ENCODE measurements around the gene CLUH. TPM values are rescaled to one million over a fixed set of nuclear protein-coding genes. Genes with fewer than 3 reads are reported as not detected.

The CLUH gene
- total and polyA plus RNA-seq, 2 donors (not counting 1 experiment from before 2014, with no cell fraction given) = 53.1 to 64.6 TPM

DNA sequence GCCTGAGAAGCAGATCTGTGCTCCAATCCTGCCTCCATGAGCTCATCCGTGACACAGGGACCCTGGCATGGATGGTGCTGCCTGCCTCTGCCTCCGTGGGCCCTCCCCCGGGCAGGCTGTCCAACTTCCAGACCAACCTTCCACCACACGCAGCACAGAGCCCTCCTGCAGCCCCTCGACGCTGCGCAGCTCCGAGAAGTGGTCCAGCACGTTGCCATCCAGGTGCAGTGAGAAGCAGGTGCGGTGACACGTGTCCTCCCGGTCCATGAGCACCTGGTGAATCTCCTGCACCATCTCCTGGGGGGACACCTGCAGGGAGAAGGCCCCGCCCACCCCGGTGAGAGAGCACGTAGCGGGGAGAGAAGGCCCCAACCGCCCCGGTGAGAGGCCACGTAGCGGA, 8.4 kb downstream of the CLUH start:
- H3K27me3 Mint-ChIP-seq = no peaks in the 10 kb centered on the region
- 97% methylated on average over 19 of the region's 20 CpGs for WGBS (ENCODE audit: insufficient coverage)
- H3K79me2 ChIP-seq (ENCODE audit: control insufficient read depth, insufficient read depth, low read length) = peaks cover 35% of the 10 kb centered on the region

More for the DNA sequence above, 8.4 kb downstream of the CLUH start:
- no peak for ATAC-seq (ENCODE audit: low read depth)
- Histone ChIP-seq H3K27me3 (replicated peaks in 1 of 4; ENCODE audit: control extremely low read depth in 1 of 4, control insufficient read depth in 3 of 4, insufficient read depth in 4 of 4, low read length in 3 of 4) (no peaks in the 10 kb centered on the region), H3K9ac (ENCODE audit: low read length) (no peak overlapping the region), H3K4me3 (ENCODE audit: control extremely low read depth in 1 of 5, extremely low read depth in 1 of 5, insufficient read depth in 1 of 5, low read depth in 2 of 5, low read length in 4 of 5) (no peak overlapping the region), H3K4me1 (ENCODE audit: control insufficient read depth in 2 of 2, insufficient read depth in 2 of 2, low read length in 2 of 2) (peaks cover 0 to 10% of the 10 kb centered on the region in 2 donors), H4K20me1 (ENCODE audit: control insufficient read depth, insufficient read depth, low read length, poor library complexity, severe bottlenecking) (peaks cover 46% of the 10 kb centered on the region), H3K36me3 (replicated peaks in 1 of 2; ENCODE audit: control extremely low read depth in 1 of 2, control insufficient read depth in 1 of 2, extremely low read depth in 1 of 2, insufficient read depth in 2 of 2, low read length in 1 of 2) (peaks cover 0 to 33% of the 10 kb centered on the region in 2 experiments), H2AFZ (ENCODE audit: insufficient read depth, low read depth, low read length, poor library complexity, severe bottlenecking) (no peak overlapping the region), H3K27ac (ENCODE audit: low read length in 2 of 2) (no peak overlapping the region), H3K9me3 (ENCODE audit: control extremely low read depth in 1 of 3, control insufficient read depth in 2 of 3, insufficient read depth in 1 of 3, low read length in 2 of 3) (no peaks in the 10 kb centered on the region), H3K4me2 (replicated peaks; ENCODE audit: low read depth, low read length, poor library complexity, severe bottlenecking) (no peak overlapping the region)
- POLR2A ChIA-PET = no interaction called here
- no peak for DNase-seq
- CTCF ChIA-PET = no interaction called here
- Mint-ChIP-seq H3K4me3 (no peak overlapping the region), H3K9me3 (ENCODE audit: insufficient read depth) (no peaks in the 10 kb centered on the region), H3K4me1 (peaks cover 14% of the 10 kb centered on the region), H3K27ac (no peak overlapping the region)
- intact Hi-C loops (cut with micrococcal nuclease) = no loop called here
- TF ChIP-seq EZH2 (IDR thresholded peaks at IDR 0.05; ENCODE audit: borderline replicate concordance, insufficient read depth, low read depth, low read length, poor library complexity, severe bottlenecking) = no peak
- no peak for TF ChIP-seq CTCF (IDR thresholded peaks at IDR 0.05)

Data from B cell (primary cell).